C4-2B (cell line): ENCODE results near the gene SH3RF2.

ENCODE experiments used
- CTCF ChIP-seq: fragments of 450-650 bp; conservative IDR thresholded peaks from 2 replicates; pipeline ENCODE4 v1.5.1; 2017; ENCODE audit warnings: mild to moderate bottlenecking
- ZFX ChIP-seq: fragments of 450-650 bp; IDR thresholded peaks from 2 replicates; pipeline ENCODE4 v1.6.1; 2017

DNA sequence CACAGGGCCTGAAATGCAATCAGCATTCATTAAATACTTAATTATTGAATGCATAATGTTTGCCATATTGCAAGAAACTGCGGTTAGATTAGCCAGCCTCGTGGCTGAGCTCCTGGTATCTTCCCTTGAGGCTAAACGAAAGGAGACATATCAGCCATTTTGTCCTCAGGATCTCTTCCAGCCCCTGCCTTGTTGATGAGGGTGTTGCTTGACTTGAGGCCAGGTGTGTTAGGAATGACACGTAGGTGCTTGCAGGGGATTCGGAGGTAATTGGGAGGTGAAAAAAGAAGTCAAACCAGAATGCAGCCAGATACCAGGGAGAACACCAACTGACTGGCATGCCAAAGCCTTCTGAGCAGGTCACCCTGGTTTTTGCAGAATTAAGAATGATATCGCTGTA lies 12.5 kb downstream of the SH3RF2 start:
- TF ChIP-seq CTCF (no peak), ZFX (no peak)
